Activated CD4-positive, alpha-beta T cell treated with anti-CD3 and anti-CD28 coated beads, Interleukin-2, amount 50 U/mL, for 1 hour (primary cell): Measurements from ENCODE around the gene SMARCA5.
"Not testable (repeated sequence)": the region's sequence is repeated elsewhere in the genome, so short reads cannot be mapped to it uniquely, and the experiment has no call there.

ENCODE experiments used
- DNase-seq: peaks from one replicate; pipeline ENCODE4 v3.0.0-alpha.2; 2020

The SMARCA5 gene

GRCh38 chr4:143513314-143514168 is at the start of gene SMARCA5:
Gene SMARCA5, plus strand, starts transcription at chr4:143513702. Its CDS starts 223 bp downstream, at chr4:143513925.
- peak; percentile 92 for DNase-seq

- no peak for DNase-seq
Observed at GRCh38 chr4:143473334-143474126, 40.0 kb upstream of the SMARCA5 start.

GRCh38 chr4:143477487-143477886 is 36.0 kb upstream of the SMARCA5 start:
- DNase-seq = no peak

- DNase-seq = no peak
Observed at GRCh38 chr4:143481361-143481760, 32.1 kb upstream of the SMARCA5 start.

- no peak for DNase-seq
Observed at GRCh38 chr4:143482840-143483239, 30.7 kb upstream of the SMARCA5 start.

- no peak for DNase-seq
Observed at GRCh38 chr4:143486314-143486713, 27.2 kb upstream of the SMARCA5 start.

GRCh38 chr4:143488687-143489086 is 24.8 kb upstream of the SMARCA5 start:
- DNase-seq = no peak

GRCh38 chr4:143489106-143489505 is 24.4 kb upstream of the SMARCA5 start:
- no peak for DNase-seq

- DNase-seq = no peak
Observed at GRCh38 chr4:143498021-143498420, 15.5 kb upstream of the SMARCA5 start.

- no peak for DNase-seq
Observed at GRCh38 chr4:143502231-143502630, 11.3 kb upstream of the SMARCA5 start.

GRCh38 chr4:143506031-143506430 is 7.5 kb upstream of the SMARCA5 start:
- DNase-seq = no peak

GRCh38 chr4:143511906-143512305 is 1.6 kb upstream of the SMARCA5 start:
- no peak for DNase-seq

- DNase-seq = no peak
Observed at GRCh38 chr4:143512978-143513313, 556 bp upstream of the SMARCA5 start.

GRCh38 chr4:143514169-143514495 is 630 bp downstream of the SMARCA5 start:
- DNase-seq = no peak

- peak; percentile 8 for DNase-seq
Observed at GRCh38 chr4:143514497-143514896, 995 bp downstream of the SMARCA5 start.

- DNase-seq = no peak
Observed at GRCh38 chr4:143514901-143515300, 1.4 kb downstream of the SMARCA5 start.

GRCh38 chr4:143515905-143516304 is 2.4 kb downstream of the SMARCA5 start:
- no peak for DNase-seq

- DNase-seq = no peak
Observed at GRCh38 chr4:143517764-143518163, 4.3 kb downstream of the SMARCA5 start.

- no peak for DNase-seq
Observed at GRCh38 chr4:143524211-143524610, 10.7 kb downstream of the SMARCA5 start.

GRCh38 chr4:143528046-143528445 is 14.5 kb downstream of the SMARCA5 start:
- not testable (repeated sequence) for DNase-seq

GRCh38 chr4:143531380-143531779 is 17.9 kb downstream of the SMARCA5 start:
- DNase-seq = no peak

GRCh38 chr4:143531788-143532491 is 18.4 kb downstream of the SMARCA5 start:
- no peak for DNase-seq

- DNase-seq = no peak
Observed at GRCh38 chr4:143538979-143539669, 25.6 kb downstream of the SMARCA5 start.
